ENCODE measurements around the gene STUM.

The STUM gene

GRCh38 chr1:226533220-226533619 lies 15.3 kb upstream of the STUM start:
- no peak for DNase-seq (ENCODE audit: low read depth in 2 of 2)
- H3K4me3 ChIP-seq (replicated peaks in 1 of 2; ENCODE audit: low read depth in 2 of 2, low read length in 2 of 2) = no peak overlapping the region
- TF ChIP-seq, protein P1, sequence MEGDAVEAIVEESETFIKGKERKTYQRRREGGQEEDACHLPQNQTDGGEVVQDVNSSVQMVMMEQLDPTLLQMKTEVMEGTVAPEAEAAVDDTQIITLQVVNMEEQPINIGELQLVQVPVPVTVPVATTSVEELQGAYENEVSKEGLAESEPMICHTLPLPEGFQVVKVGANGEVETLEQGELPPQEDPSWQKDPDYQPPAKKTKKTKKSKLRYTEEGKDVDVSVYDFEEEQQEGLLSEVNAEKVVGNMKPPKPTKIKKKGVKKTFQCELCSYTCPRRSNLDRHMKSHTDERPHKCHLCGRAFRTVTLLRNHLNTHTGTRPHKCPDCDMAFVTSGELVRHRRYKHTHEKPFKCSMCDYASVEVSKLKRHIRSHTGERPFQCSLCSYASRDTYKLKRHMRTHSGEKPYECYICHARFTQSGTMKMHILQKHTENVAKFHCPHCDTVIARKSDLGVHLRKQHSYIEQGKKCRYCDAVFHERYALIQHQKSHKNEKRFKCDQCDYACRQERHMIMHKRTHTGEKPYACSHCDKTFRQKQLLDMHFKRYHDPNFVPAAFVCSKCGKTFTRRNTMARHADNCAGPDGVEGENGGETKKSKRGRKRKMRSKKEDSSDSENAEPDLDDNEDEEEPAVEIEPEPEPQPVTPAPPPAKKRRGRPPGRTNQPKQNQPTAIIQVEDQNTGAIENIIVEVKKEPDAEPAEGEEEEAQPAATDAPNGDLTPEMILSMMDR (IDR thresholded peaks at IDR 0.05; ENCODE audit: low read depth, low read length) = no peak

- TF ChIP-seq, protein P1 (IDR thresholded peaks at IDR 0.05; ENCODE audit: low read depth, low read length) = no peak
- H3K4me3 ChIP-seq (replicated peaks in 1 of 2; ENCODE audit: low read depth in 2 of 2, low read length in 2 of 2) = no peak overlapping the region
- DNase-seq (ENCODE audit: low read depth in 2 of 2) = no peak
Observed at GRCh38 chr1:226534098-226534497, 14.5 kb upstream of the STUM start.

- no peak for DNase-seq (ENCODE audit: low read depth in 2 of 2)
- no peak overlapping the region for H3K4me3 ChIP-seq (replicated peaks in 1 of 2; ENCODE audit: low read depth in 2 of 2, low read length in 2 of 2)
- TF ChIP-seq, protein P1 (IDR thresholded peaks at IDR 0.05; ENCODE audit: low read depth, low read length) = no peak
Observed at GRCh38 chr1:226534645-226535044, 13.9 kb upstream of the STUM start.

- no peak for DNase-seq (ENCODE audit: low read depth in 2 of 2)
- H3K4me3 ChIP-seq (replicated peaks in 1 of 2; ENCODE audit: low read depth in 2 of 2, low read length in 2 of 2) = no peak overlapping the region
- TF ChIP-seq, protein P1 (IDR thresholded peaks at IDR 0.05; ENCODE audit: low read depth, low read length) = no peak
Observed at GRCh38 chr1:226535666-226536065, 12.9 kb upstream of the STUM start.

DNA sequence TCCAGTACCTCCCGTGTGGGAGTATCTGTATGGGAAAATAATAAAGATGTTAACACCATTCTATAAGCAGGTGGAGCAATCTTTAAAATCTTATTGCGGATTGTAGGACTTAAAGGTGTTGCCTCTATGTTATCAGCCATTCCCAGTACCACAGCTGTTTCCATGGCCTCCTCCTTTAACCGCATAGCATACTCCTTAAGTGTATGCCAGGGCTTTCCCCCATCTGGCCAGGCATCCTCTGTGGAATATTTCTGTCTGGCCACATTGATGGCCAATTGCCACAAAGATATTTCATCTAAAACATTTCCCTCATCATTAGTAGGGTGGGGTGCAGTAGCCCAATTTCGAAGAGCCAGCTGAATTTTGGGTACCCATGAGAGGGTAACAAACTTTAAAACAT lies 7.3 kb upstream of the STUM start:
- no peak overlapping the region for H3K4me3 ChIP-seq (replicated peaks in 1 of 2; ENCODE audit: low read depth in 2 of 2, low read length in 2 of 2)
- DNase-seq (ENCODE audit: low read depth in 2 of 2) = no peak
- TF ChIP-seq, protein P1 (IDR thresholded peaks at IDR 0.05; ENCODE audit: low read depth, low read length) = no peak

DNA sequence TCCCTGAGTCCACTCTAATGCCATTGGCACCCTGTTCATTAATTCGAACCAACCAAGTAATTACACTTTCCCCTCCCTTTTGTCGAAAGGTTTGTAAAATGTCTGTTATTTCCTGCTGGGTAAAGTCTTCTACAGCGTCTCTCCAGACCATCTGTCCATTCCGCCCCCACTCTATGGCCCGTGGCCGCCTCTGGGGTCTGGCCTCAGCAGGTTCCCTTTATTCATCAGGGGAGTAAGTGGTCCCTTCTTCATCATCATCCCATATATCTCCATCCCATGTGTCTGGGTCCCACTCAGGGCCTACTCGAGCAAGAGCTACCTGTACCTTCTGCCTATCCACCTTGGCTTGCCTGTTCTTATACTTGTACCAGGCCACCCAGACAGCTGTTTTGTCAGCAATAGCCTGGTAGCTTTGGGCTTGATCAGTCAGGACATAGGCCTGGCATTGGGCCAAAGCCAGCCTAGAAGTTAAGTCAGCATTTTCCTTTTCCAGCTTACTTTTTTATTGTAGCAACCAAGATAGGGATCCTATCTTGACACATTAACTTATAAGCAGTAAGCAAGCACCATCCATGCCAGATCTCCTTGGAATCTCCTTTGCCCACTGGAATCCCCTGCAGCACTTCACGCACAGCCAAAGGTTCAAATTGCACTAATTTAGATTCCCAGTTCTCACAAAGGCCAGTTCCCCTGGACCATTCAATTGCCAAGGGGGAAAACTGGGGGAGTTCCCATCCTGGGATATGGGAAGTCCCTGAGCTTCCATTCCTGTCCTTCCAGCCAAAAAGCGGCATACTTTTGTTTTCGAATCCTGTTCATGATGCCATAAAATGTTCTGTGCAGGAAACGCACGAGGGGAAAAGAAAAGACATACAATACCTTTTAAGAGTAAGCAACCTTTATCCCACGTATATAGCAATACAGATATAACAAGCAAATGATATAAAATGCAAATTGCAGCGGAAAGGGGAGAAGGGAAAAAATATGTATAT lies 6.6 kb upstream of the STUM start:
- peak; percentile 33 to 40 for DNase-seq (ENCODE audit: low read depth in 2 of 2)

More for the DNA sequence above, 6.6 kb upstream of the STUM start:
- TF ChIP-seq, protein P1 (IDR thresholded peaks at IDR 0.05; ENCODE audit: low read depth, low read length) = no peak
- no peak overlapping the region for H3K4me3 ChIP-seq (replicated peaks in 1 of 2; ENCODE audit: low read depth in 2 of 2, low read length in 2 of 2)

All from cardiac fibroblast (primary cell).